Psoas muscle (tissue), 8 donors: ENCODE measurements around the gene BRD4. TPM values are rescaled to one million over a fixed set of nuclear protein-coding genes. Genes with fewer than 3 reads are reported as not detected.
A peak's percentile ranks its signal among the peaks of the same experiment; 100 is the strongest.

Experiments used
- ATAC-seq, 4 donors: fragments of 200-7000 bp; cut with Tn5 transposase; one replicate each; pipeline ENCODE4 v1.9.1; 2020; ENCODE audit warnings: moderate library complexity in 3 of 4, mild to moderate bottlenecking in 2 of 4
- DNase-seq, 2 donors: peaks; one replicate each; pipeline ENCODE4 v3.0.0-alpha.2; 2020
- H3K27ac ChIP-seq: fragments of 200-600 bp; one replicate; pipeline ENCODE4 v1.8.0; 2022
- H3K27me3 ChIP-seq, 3 donors: fragments of 200-600 bp in 1 of 3; one replicate each; pipeline versions ENCODE4 v1.6.1 to v1.8.0; 2013 to 2022; ENCODE audit warnings: low read length in 2 of 3, mild to moderate bottlenecking in 2 of 3, moderate library complexity in 1 of 3; ENCODE audit not compliant: insufficient read depth in 3 of 3
- H3K36me3 ChIP-seq, 2 donors: fragments of 200-600 bp in 1 of 2; one replicate each; pipeline versions ENCODE4 v1.6.1 to v1.8.0; 2013 to 2022; ENCODE audit warnings: low read depth in 1 of 2, mild to moderate bottlenecking in 1 of 2, moderate library complexity in 1 of 2; ENCODE audit not compliant: insufficient read depth in 1 of 2
- H3K4me1 ChIP-seq: fragments of 200-600 bp; one replicate; pipeline ENCODE4 v1.8.0; 2022
- H3K4me3 ChIP-seq: fragments of 200-600 bp; one replicate; pipeline ENCODE4 v1.8.0; 2022; ENCODE audit warnings: mild to moderate bottlenecking
- H3K9me3 ChIP-seq: fragments of 200-600 bp; one replicate; pipeline ENCODE4 v1.8.0; 2022
- CTCF ChIP-seq: fragments of 200-600 bp; IDR thresholded peaks from one replicate; pipeline ENCODE4 v1.8.0; 2022; ENCODE audit warnings: antibody characterized with exemption
- WGBS, 3 donors: extraction: QIAGEN DNeasy Blood & Tissue Kit; methylation state at CpG; one replicate each; pipeline versions ENCODE4 v1.1.6 to v1.1.7; 2013; 5-methylcytosine and 5-hydroxymethylcytosine counted together
- intact Hi-C, 2 donors: fragments of 100-400 bp; cut with DNase I; formaldehyde crosslinking; loops; one replicate each; pipeline versions ENCODE4 v1.11.0 to v1.14.2; 2022
- long read RNA-seq, 2 donors: library from polyadenylated mRNA; unstranded; transcript quantifications; one replicate each; pipeline ENCODE4 v2.0.0, GENCODE V29; 2021
- polyA plus RNA-seq, 3 donors: library from polyadenylated mRNA; stranded (reverse); fragments of 200-250 nt; gene quantifications; one replicate each; pipeline ENCODE4 v1.2.3, GENCODE V29; 2013
- total RNA-seq, 4 donors: library from RNA; stranded (reverse); fragmentation: NEBNext Ultra II Directional in 2 of 4; extraction: Animal tissue kit (Norgen Biotek cat#: 25700) in 2 of 4; gene quantifications; one replicate each; pipeline versions ENCODE4 v1.2.1 to v1.2.4, GENCODE V29; 2021 to 2023
- donor health status: healthy with polysubstance abuse.
- donor health status: DM: no; HTN: no; CAD: no; lungs with moderate emphysema.
- donor health status: Bipolar disorder and iron deficiency.
- donor health status: healthy.
- donor health status: DM: yes; HTN: yes; CAD: no.
- donor health status: DM: no; HTN: no; CAD: no.
- donor health status: DM: no; HTN: no; CAD: no.
- donor health status: DM: yes; HTN: yes; CAD: no.

Gene BRD4
- 100 to 1,000 TPM in 2 of 4 donors, 10 to 100 TPM in 2; 65.3 to 120 (median 101) TPM for total RNA-seq
- 100 to 1,000 TPM in 1 of 3 donors, 10 to 100 TPM in 2; 42.6 to 107 (median 45.6) TPM for polyA plus RNA-seq
- long read RNA-seq, donor 1, partial matches to known transcripts: 40 of 61 reads
- long read RNA-seq, donor 1, other reads (novel, unspliced or antisense): 21 of 61 reads
- long read RNA-seq, donor 2, partial matches to known transcripts: 109 of 162 reads
- long read RNA-seq, donor 2, other reads (novel, unspliced or antisense): 50 of 162 reads

- peak within 1 kb of the TSS; percentile 85 for H3K4me3 ChIP-seq
- no peaks in the 10 kb centered on the region for H3K9me3 ChIP-seq
- TF ChIP-seq CTCF: no peak
- 3 to 10% (median 6%) methylated on average over 17 to 80 of the region's 81 CpGs for whole genome bisulfite sequencing, 3 donors
- ATAC-seq (peak; percentile 67 to 74 (median 71)), DNase-seq (peak; percentile 74 to 86)
- no peaks in the 10 kb centered on the region for H3K27me3 ChIP-seq
- peaks cover 69% of the 10 kb centered on the region for H3K4me1 ChIP-seq
- H3K36me3 ChIP-seq: no peaks in the 10 kb centered on the region
- H3K27ac ChIP-seq: peak within 1 kb of the TSS; percentile 91
- intact Hi-C loops: loop anchor here in 1 of 2 donors (2.0 kb wide), 1 partner anchor 46 kb away; the partner anchor contains the start of gene AKAP8
These were observed at the start of gene BRD4 for GRCh38 chr19:15332311-15332996. Gene BRD4 (minus strand): TSS chr19:15332539. CDS start chr19:15273099, 59,440 bp downstream.

GRCh38 chr19:15381864-15382263, 49.5 kb upstream of the BRD4 start:
- peaks cover 0 to 37% of the 10 kb centered on the region in 2 donors for H3K36me3 ChIP-seq
- TF ChIP-seq CTCF: no peak
- H3K4me1 ChIP-seq: peaks cover 19% of the 10 kb centered on the region
- intact Hi-C loops: no loop called here
- H3K9me3 ChIP-seq: no peaks in the 10 kb centered on the region
- ATAC-seq (no peak), DNase-seq (peak in 1 of 2 donors; percentile 11)
- 86 to 97% (median 87%) methylated on average over 6 of the region's 6 CpGs for WGBS, 3 donors
- H3K4me3 ChIP-seq: no peak overlapping the region
- H3K27me3 ChIP-seq: no peaks in the 10 kb centered on the region
- no peak overlapping the region for H3K27ac ChIP-seq

GRCh38 chr19:15381429-15381828, 49.1 kb upstream of the BRD4 start:
- Histone ChIP-seq H3K27ac (peak overlapping the region; percentile 1), H3K4me1 (peaks cover 23% of the 10 kb centered on the region), H3K9me3 (no peaks in the 10 kb centered on the region), H3K4me3 (no peak overlapping the region), H3K36me3 (peaks cover 0 to 32% of the 10 kb centered on the region in 2 donors), H3K27me3 (no peaks in the 10 kb centered on the region)
- intact Hi-C loops: no loop called here
- WGBS, 3 donors: 49 to 86% (median 63%) methylated on average over 2 of the region's 2 CpGs
- DNase-seq: no peak
- no peak for TF ChIP-seq CTCF
- ATAC-seq: no peak

GRCh38 chr19:15379999-15380647, 47.8 kb upstream of the BRD4 start:
- Histone ChIP-seq H3K4me1 (peaks cover 37% of the 10 kb centered on the region), H3K27me3 (no peaks in the 10 kb centered on the region), H3K4me3 (peak overlapping the region; percentile 78), H3K36me3 (peaks cover 0 to 30% of the 10 kb centered on the region in 2 donors), H3K27ac (peak overlapping the region; percentile 93), H3K9me3 (no peaks in the 10 kb centered on the region)
- DNase-seq (peak in 1 of 2 donors; percentile 80), ATAC-seq (peak in 2 of 4 donors; percentile 0 to 12)
- 6 to 9% (median 8%) methylated on average over 31 to 56 of the region's 56 CpGs for WGBS, 3 donors
- intact Hi-C loops: loop anchor here (2.0 to 5.0 kb wide), 5 partner anchors 37 to 203 kb away; partner anchors contain the start of genes AKAP8L (in 1 of the 2), BRD4 (in 1 of the 2) and WIZ (in 1 of the 2)
- TF ChIP-seq CTCF: no peak
